ENCODE data around the gene SETD5. TPM values are rescaled to one million over a fixed set of nuclear protein-coding genes. Genes with fewer than 3 reads are reported as not detected.

The SETD5 gene
- total RNA-seq, 4 donors from 2014 or later, result 96.9 to 130 (median 115) TPM

- peaks cover 0 to 65% (median 33%) of the 10 kb centered on the region in 3 donors for H3K36me3 ChIP-seq
- H3K9me3 ChIP-seq, result no peaks in the 10 kb centered on the region
- DNase-seq (ENCODE audit: low spot score in 2 of 2), result no peak
- no peak overlapping the region for H3K4me3 ChIP-seq
- TF ChIP-seq EP300 (IDR thresholded peaks at IDR 0.05) (no peak), CTCF (IDR thresholded peaks at IDR 0.05) (no peak), POLR2A (IDR thresholded peaks at IDR 0.05) (no peak)
- H3K27me3 ChIP-seq, result no peaks in the 10 kb centered on the region
- peak overlapping the region in 1 of 4 donors; percentile 65 for H3K27ac ChIP-seq
- peaks cover 4 to 44% (median 16%) of the 10 kb centered on the region in 4 donors for H3K4me1 ChIP-seq
These were observed 31.0 kb downstream of the SETD5 start for GRCh38 chr3:9428411-9428810.

GRCh38 chr3:9430733-9431132 lies 33.3 kb downstream of the SETD5 start:
- Histone ChIP-seq H3K27me3 (no peaks in the 10 kb centered on the region), H3K4me3 (no peak overlapping the region), H3K4me1 (peaks cover 0 to 23% (median 7%) of the 10 kb centered on the region in 4 donors), H3K36me3 (peaks cover 0 to 88% (median 42%) of the 10 kb centered on the region in 3 donors), H3K9me3 (no peaks in the 10 kb centered on the region), H3K27ac (no peak overlapping the region)
- WGBS, 2 donors, result 91 to 95% methylated on average over 3 of the region's 3 CpGs
- no peak for DNase-seq (ENCODE audit: low spot score in 2 of 2)
- no peak for TF ChIP-seq EP300 (IDR thresholded peaks at IDR 0.05)
- TF ChIP-seq POLR2A (IDR thresholded peaks at IDR 0.05), result no peak
- TF ChIP-seq CTCF (IDR thresholded peaks at IDR 0.05), result no peak

- Histone ChIP-seq H3K9me3 (no peaks in the 10 kb centered on the region), H3K36me3 (peaks cover 0 to 97% (median 32%) of the 10 kb centered on the region in 3 donors), H3K4me1 (peaks cover 0 to 9% (median 1%) of the 10 kb centered on the region in 4 donors), H3K27me3 (no peaks in the 10 kb centered on the region), H3K4me3 (no peak overlapping the region), H3K27ac (no peak overlapping the region)
- TF ChIP-seq EP300 (IDR thresholded peaks at IDR 0.05), result no peak
- TF ChIP-seq CTCF (IDR thresholded peaks at IDR 0.05), result no peak
- TF ChIP-seq POLR2A (IDR thresholded peaks at IDR 0.05), result no peak
- no peak for DNase-seq (ENCODE audit: low spot score in 2 of 2)
- 80 to 86% methylated on average over 15 of the region's 15 CpGs for WGBS, 2 donors
These were observed 36.5 kb downstream of the SETD5 start for GRCh38 chr3:9433627-9434521.

GRCh38 chr3:9435316-9435715 lies 37.9 kb downstream of the SETD5 start:
- WGBS, 2 donors, result 84 to 85% methylated on average over 3 of the region's 3 CpGs
- no peaks in the 10 kb centered on the region for H3K9me3 ChIP-seq
- no peak for DNase-seq (ENCODE audit: low spot score in 2 of 2)
- peaks cover 0 to 95% (median 24%) of the 10 kb centered on the region in 3 donors for H3K36me3 ChIP-seq
- no peak overlapping the region for H3K4me3 ChIP-seq
- H3K27me3 ChIP-seq, result no peaks in the 10 kb centered on the region
- peaks cover 0 to 11% (median 0%) of the 10 kb centered on the region in 4 donors for H3K4me1 ChIP-seq
- no peak overlapping the region for H3K27ac ChIP-seq
- TF ChIP-seq CTCF (IDR thresholded peaks at IDR 0.05) (no peak), POLR2A (IDR thresholded peaks at IDR 0.05) (no peak), EP300 (IDR thresholded peaks at IDR 0.05) (no peak)

GRCh38 chr3:9439331-9439730 lies 41.9 kb downstream of the SETD5 start:
- H3K4me3 ChIP-seq, result no peak overlapping the region
- 18 to 32% methylated on average over 1 of the region's 1 CpG for WGBS, 2 donors
- H3K36me3 ChIP-seq, result peaks cover 5 to 98% (median 41%) of the 10 kb centered on the region in 3 donors
- H3K27me3 ChIP-seq, result no peaks in the 10 kb centered on the region
- no peaks in the 10 kb centered on the region for H3K9me3 ChIP-seq
- H3K4me1 ChIP-seq, result peaks cover 0 to 11% (median 0%) of the 10 kb centered on the region in 4 donors
- no peak for TF ChIP-seq CTCF (IDR thresholded peaks at IDR 0.05)
- no peak for TF ChIP-seq POLR2A (IDR thresholded peaks at IDR 0.05)
- TF ChIP-seq EP300 (IDR thresholded peaks at IDR 0.05), result no peak
- no peak for DNase-seq (ENCODE audit: low spot score in 2 of 2)
- H3K27ac ChIP-seq, result no peak overlapping the region
